NK-92 treated with Interleukin-12 subunit alpha and Interleukin-12 subunit beta, amount 100 ng/mL, for 24 hours (cell line): ENCODE measurements around the gene PLD1.

ENCODE experiments used
- DNase-seq: peaks from one replicate; lab custom pipeline; 2025; lab: John Stamatoyannopoulos, UW

Gene PLD1

DNA sequence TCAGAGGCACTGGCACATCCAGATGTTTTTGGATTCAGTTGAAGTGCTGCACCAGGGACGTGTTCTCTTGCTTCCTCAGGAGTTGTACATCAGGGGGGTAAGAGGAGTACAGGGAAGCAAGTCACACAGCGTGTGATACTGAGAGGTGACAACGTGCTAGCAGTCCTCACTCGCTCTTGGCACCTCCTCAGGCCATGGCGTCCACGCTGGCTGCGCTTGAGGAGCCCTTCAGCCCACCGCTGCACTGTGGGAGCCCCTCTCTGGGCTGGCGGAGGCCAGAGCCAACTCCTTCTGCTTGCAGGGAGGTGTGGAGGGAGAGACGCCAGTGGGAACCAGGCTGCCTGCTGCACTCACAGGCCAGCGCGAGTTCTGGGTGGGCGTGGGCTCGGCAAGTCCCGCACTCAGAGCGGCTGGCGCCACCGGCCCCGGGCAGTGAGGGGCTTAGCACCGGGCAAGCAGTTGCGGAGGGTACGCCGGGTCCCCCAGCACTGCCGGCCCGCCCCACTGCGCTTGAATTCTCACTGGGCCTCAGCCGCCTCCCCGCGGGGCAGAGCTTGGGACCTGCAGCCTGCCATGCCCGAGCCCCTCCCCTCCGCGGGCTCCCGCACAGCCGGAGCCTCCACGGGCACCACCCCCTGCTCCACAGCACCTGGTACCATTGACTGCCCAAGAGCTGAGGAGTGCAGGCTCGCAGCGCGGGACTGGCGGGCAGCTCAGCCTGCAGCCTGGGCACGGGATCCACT is 64.5 kb downstream of the PLD1 start:
- DNase-seq, result no peak

- no peak for DNase-seq
These were observed 66.0 kb downstream of the PLD1 start for GRCh38 chr3:171744158-171744741.

GRCh38 chr3:171743327-171744157 is 66.7 kb downstream of the PLD1 start:
- DNase-seq, result no peak

- no peak for DNase-seq
These were observed 68.9 kb downstream of the PLD1 start for GRCh38 chr3:171741377-171741776.

- no peak for DNase-seq
These were observed 73.7 kb downstream of the PLD1 start for GRCh38 chr3:171736556-171736955.

- DNase-seq, result no peak
These were observed 76.7 kb downstream of the PLD1 start for GRCh38 chr3:171733561-171733960.

DNA sequence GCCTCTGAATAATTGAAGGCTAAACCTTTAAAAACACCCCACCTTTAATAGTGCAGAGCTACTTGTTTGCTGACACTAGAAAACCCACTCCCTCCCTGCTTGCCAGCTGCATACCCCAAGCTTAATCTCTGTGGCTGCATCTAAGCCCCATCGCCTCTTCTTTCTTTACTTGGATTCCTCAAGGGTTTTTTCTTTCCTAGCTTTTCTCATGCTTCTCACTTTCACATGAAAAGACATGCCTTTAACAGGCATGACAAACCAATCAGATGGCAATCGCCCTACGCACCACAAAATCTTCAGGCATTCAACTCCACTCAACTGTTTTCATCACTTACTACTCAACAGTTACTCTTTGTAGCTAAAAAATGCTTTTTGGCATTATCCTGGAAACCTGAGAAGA is 77.5 kb downstream of the PLD1 start:
- DNase-seq, result no peak

- DNase-seq, result no peak
These were observed 78.6 kb downstream of the PLD1 start for GRCh38 chr3:171731691-171732090.

DNA sequence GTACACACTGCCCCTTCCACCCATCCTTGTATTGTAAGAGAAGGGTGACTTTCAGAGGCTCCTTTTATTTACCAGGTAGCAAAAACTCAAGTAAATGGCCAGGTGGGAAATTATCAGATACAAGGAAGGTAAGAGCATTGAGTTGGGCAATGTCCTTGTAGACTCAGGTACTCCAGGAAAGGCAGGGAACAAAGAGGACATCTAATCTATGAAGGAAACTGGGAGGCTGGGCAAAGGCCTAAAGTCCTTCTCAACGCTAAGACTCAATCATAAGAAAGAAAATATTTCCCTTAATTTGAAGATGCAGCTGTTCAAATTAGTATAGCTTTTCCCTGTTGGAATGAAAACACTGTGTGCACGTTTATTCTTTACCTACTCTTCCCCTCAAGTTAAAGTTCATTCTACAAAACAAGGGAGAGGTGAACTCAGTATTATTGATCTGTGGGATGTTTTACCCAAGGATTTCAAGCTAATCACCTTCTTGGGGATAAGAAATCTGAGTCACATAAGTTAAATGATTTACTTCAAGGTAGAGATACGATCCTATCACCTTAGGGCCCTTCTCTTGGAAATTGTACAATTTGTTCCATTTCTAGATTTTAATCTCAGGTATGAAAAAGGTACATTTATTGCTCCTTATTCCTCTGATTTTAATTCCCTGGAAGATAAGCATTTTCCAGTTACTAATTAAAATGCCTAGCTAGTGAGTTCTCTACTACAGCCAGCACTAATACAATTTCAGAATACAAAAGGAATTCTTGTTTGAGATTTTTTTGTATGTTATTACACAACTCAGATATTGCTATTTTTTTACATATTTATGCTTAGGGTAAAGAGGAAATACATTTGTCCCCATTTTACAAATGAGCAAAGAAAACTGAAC is 80.6 kb downstream of the PLD1 start:
- no peak for DNase-seq

DNA sequence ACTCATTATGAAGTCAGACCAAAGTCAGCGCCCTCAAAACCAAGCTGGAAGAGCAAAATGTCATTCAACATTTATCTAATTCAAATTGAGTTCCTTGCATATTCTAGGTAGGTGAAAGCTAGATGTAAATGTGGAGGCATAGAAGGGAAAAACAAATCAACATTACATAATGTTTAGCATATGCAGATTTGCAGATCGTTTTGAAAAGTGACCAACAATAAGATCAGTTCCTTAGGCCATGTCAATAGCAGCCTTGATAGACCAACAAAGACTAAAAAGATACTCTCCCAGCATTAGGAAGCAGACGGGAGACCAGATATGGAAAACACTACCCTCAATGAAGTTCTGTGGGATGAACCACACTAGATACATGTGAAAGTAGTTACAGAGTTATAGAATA is 83.0 kb downstream of the PLD1 start:
- no peak for DNase-seq

DNA sequence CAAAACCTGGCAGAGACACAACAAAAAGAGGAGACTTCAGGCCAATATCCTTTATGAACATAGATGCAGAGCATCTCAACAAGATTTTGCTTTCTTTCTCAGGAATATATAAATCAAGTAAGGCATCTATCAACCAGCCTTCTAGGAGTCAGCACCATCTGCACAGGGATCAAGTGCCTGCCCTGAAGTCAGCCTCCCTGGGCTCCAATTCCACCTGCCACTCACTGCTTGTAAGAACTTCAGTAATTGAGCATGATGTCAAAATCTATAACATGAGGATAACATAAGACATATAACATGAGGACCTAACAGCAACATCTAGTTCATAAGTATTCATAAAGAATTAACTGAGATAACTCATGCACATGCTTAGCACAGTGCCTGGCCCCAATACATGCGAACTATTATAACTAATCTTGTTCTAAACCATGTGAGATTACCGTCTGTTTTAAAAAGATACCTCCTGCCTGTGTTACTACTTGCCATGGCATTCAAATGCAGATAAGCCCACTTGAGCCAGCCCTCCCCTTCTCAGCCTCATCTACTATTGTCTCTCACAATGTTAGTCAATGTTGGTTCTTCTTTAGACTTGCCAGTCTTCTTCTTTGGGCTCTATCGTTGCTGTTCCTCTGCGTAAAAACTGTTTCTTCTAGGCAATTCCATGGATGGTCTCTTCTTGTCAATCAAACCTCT is 91.6 kb downstream of the PLD1 start:
- no peak for DNase-seq

DNA sequence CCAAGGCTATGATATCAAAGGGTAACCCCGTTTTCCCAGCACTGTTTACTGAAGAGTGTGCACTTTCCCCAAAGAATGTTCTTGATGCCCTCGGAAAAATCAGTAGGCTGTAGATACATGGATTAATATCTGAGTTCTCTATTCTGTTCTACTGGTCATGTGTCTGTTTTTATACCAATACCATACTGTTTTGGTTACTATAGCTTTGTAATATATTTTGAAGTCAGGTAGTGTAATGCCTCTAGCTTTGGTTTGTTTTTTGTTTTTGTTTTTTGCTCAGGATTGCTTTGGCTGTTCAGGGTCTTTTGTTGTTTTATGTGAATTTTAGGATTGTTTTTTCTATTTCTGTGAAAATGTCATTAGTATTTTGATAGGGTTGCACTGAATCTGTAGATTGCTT is 95.1 kb downstream of the PLD1 start:
- DNase-seq, result no peak

GRCh38 chr3:171712171-171712938 is 97.9 kb downstream of the PLD1 start:
- no peak for DNase-seq

DNA sequence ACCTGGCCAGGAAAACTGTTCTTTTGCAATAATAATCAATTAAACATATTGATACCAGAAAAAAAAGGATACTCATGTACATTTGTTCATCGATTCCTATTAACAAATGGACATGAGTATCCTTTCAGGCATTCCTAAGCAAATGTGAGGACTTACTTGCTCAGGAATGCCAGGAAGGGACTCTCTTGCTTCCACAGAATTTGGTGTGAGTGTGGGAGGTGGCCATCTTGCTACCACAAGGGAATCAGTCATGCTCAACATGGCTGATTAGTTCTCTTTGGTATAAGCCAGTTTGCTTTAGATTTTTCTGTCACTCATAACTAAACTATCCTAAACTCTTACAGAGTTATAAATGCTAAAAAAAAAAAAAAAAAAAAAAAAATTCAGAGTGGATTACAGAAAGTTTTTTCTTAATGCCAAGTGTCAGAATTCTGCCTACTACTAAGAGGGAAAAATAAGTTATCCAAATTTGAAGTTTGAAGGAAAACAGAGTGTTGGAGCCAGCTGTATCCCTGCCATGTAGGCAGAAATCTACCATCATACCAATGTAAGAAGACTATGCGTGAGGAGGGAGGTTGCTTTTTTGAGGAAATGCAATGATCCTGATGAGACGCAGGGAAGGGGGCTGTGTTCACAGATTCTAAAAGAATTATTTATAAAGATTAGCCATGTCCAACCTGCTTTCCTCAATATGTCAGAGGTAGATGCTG is 98.7 kb downstream of the PLD1 start:
- no peak for DNase-seq

GRCh38 chr3:171710359-171710758 is 99.9 kb downstream of the PLD1 start:
- no peak for DNase-seq

DNA sequence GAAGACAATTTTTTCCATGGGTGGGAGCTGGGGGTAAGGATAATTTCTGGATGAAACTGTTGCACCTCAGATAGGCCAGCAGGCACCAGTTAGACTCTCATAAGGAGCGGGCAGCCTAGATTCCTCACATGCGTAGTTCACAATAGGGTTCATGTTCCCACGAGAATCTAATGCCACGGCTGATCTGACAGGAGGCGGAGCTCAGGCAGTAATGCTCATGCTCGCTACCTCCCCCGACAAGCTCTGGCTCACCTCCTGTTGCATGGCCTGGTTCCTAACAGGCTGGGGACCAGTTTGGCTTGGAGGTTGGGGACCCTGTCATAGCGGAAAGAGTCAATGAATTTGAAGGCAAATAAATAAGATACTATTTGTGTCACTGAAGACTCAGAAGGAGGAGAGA is 105.5 kb downstream of the PLD1 start:
- DNase-seq, result no peak

- no peak for DNase-seq
These were observed 106.3 kb downstream of the PLD1 start for GRCh38 chr3:171704002-171704401.

GRCh38 chr3:171703144-171703543 is 107.1 kb downstream of the PLD1 start:
- DNase-seq, result no peak

GRCh38 chr3:171700653-171701052 is 109.6 kb downstream of the PLD1 start:
- DNase-seq, result no peak

- no peak for DNase-seq
These were observed 110.1 kb downstream of the PLD1 start for GRCh38 chr3:171700157-171700556.
